Subcutaneous adipose tissue (tissue), 4 donors: Measurements from ENCODE around the gene ABCB8. TPM values are rescaled to one million over a fixed set of nuclear protein-coding genes. Genes with fewer than 3 reads are reported as not detected.

Source experiments
- CTCF ChIP-seq: fragments of 450-650 bp; IDR thresholded peaks from one replicate; pipeline ENCODE4 v1.5.1; 2016; ENCODE audit warnings: low read depth, mild to moderate bottlenecking, control low read depth, antibody characterized with exemption, moderate library complexity
- total RNA-seq, 4 donors: library from RNA; depleted of rRNA; stranded (reverse); fragments of >200 nt; gene quantifications; one replicate each; pipeline ENCODE4 v1.1.0, GENCODE V29; 2016

ABCB8 gene
- total RNA-seq, 4 donors from 2014 or later = 13.2 to 45.4 (median 14.9) TPM

GRCh38 chr7:151091431-151091830 lies 63.2 kb downstream of the ABCB8 start:
- no peak for TF ChIP-seq CTCF

GRCh38 chr7:151091988-151092387 lies 63.7 kb downstream of the ABCB8 start:
- no peak for TF ChIP-seq CTCF

GRCh38 chr7:151093748-151094147 lies 65.5 kb downstream of the ABCB8 start:
- no peak for TF ChIP-seq CTCF

- no peak for TF ChIP-seq CTCF
These were observed 66.4 kb downstream of the ABCB8 start for GRCh38 chr7:151094675-151095074.

GRCh38 chr7:151095123-151095797 lies 67.0 kb downstream of the ABCB8 start:
- no peak for TF ChIP-seq CTCF

GRCh38 chr7:151095828-151096475 lies 67.7 kb downstream of the ABCB8 start:
- no peak for TF ChIP-seq CTCF

Other genes starting within 250 kb of the ABCB8 start
- 10 to 100 TPM; 11.3 to 43.0 (median 26.0) TPM for gene TMEM176B, start 228.1 kb upstream of the ABCB8 start, total RNA-seq
- gene TMEM176A, start 227.7 kb upstream of the ABCB8 start, total RNA-seq = 10 to 100 TPM in 3 of 4 donors, 1 to 10 TPM in 1; 4.5 to 20.3 (median 17.9) TPM
- gene AOC1, start 175.9 kb upstream of the ABCB8 start, total RNA-seq = under 1 TPM in 2 of 4 donors, not detected in 2; 0.33 to 0.68 TPM
- gene KCNH2, start 50.1 kb upstream of the ABCB8 start, total RNA-seq = under 1 TPM in 1 of 4 donors, not detected in 3; 0.22 TPM
- gene NOS3, start 37.4 kb upstream of the ABCB8 start, total RNA-seq = 10 to 100 TPM in 1 of 4 donors, 1 to 10 TPM in 3; 2.5 to 11.3 (median 6.0) TPM
- not detected for gene ATG9B, start 4.0 kb upstream of the ABCB8 start, total RNA-seq
- gene ASIC3, start 20.1 kb downstream of the ABCB8 start, total RNA-seq = 1 to 10 TPM in 1 of 4 donors, under 1 TPM in 2, not detected in 1; 0.34 to 1.1 (median 0.44) TPM
- gene CDK5, start 29.4 kb downstream of the ABCB8 start, total RNA-seq = 10 to 100 TPM in 1 of 4 donors, 1 to 10 TPM in 3; 4.1 to 11.0 (median 6.8) TPM
- 10 to 100 TPM; 40.1 to 65.0 (median 44.6) TPM for gene SLC4A2, start 31.1 kb downstream of the ABCB8 start, total RNA-seq
- gene FASTK, start 52.4 kb downstream of the ABCB8 start, total RNA-seq = 10 to 100 TPM; 36.8 to 88.9 (median 44.0) TPM
- 10 to 100 TPM; 18.3 to 37.3 (median 31.5) TPM for gene TMUB1, start 55.0 kb downstream of the ABCB8 start, total RNA-seq
- 10 to 100 TPM; 54.4 to 86.7 (median 62.7) TPM for gene AGAP3, start 58.0 kb downstream of the ABCB8 start, total RNA-seq
- gene GBX1, start 139.2 kb downstream of the ABCB8 start, total RNA-seq = not detected
- not detected for gene ASB10, start 158.8 kb downstream of the ABCB8 start, total RNA-seq
- gene H2BK1, start 182.0 kb downstream of the ABCB8 start, total RNA-seq = not detected
- gene ABCF2, start 198.8 kb downstream of the ABCB8 start, total RNA-seq = 10 to 100 TPM; 21.2 to 34.7 (median 29.3) TPM
- gene CHPF2, start 204.0 kb downstream of the ABCB8 start, total RNA-seq = 10 to 100 TPM; 14.2 to 28.3 (median 24.3) TPM
- gene SMARCD3, start 220.2 kb downstream of the ABCB8 start, total RNA-seq = 10 to 100 TPM; 15.9 to 38.2 (median 21.1) TPM